ENCODE results near the gene ABAT.
"Not testable (repeated sequence)": the region's sequence is repeated elsewhere in the genome, so short reads cannot be mapped to it uniquely, and the experiment has no call there.

Gene ABAT

GRCh38 chr16:8718851-8719680 is 44.6 kb downstream of the ABAT start:
- DNase-seq: no peak

DNA sequence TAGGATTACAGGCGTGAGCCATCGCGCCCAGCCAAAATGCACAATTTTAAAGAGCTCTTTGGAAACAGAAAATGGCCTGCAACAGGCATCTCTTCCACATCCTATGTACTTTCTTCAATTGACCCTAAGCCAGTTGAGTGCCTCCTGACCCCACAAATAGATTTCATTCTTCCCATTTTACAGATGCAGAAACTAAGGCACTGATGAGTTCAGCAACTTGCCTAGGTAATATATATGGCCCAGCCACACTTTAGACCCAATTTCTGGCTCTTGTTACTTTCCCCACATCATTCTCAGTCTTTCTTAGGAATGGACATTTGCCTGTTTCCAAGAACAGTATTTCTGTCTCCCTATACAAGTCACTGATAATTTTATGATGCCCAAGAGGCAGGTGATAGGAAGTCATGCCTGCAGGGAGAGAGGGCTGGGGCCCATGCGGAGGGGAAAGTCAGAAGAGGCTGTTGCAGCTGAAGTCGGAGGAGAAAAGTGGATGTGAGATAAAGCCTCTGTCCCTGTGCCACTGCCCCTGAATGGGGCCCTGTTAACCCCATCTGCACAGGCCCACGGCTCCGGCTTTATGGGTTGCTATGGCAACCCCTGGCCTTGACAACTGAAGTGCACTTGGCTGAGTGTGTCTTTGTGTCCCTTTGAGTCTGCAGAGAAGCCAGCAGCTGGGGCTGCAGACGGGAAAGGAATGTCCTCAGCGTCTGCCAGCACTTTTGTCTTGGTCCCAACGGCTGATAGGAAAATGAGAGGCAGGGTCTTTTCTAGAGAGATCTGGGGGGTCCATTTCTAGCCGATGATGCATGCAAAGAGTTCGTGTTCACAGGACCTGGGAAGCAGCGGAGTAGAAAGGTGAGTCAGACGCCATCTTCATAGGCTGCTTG is 45.9 kb downstream of the ABAT start:
- peak in 1 of 2 experiments; percentile 0 for DNase-seq

DNA sequence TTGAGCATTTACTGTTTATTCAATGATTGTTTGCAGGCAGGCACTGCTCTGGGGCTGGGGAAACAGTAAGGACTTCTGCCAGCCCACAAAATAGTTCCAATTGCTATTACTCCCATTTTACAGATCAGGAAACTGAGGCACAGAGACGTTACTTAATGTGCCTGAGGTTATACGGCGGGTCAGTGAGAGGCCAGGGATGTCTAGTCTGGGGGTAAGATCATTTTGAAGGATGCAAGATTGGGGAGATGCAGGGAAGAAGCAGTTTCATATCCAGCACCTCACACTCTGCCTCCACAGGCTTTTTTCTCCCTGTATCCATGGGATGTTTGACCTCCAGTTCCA is 46.5 kb downstream of the ABAT start:
- no peak for DNase-seq

DNA sequence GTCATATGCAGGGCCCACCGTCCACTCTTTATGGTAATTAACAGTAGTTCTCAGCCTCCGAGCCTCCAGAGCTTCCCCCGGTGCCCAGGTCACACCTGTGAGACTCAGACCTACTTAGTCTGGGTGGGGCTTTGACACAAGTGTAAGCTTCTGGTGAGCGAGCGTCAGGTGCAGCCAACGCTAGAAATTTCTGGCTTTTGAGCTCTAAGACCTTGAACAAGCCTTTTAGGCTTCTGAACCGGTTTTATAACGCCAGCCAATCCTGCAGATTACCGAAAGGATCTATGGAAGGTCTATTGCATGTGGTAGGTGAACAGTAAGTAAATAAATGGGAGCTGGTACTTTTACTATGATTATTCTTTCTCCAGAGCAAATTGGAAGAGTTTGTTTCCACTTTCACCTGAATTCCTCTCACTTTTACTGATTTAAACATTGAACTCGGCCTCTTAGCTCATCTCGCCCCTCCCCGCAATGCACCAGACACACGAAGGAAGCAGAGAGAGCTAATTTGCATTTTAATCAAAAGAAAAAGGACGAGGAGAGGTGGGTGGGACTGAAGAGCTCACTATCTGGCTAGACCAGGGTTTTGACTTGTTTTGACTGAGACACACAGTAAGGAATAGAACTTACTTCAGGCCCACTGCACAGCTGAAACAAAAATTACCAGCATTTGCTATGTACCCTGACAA is 47.1 kb downstream of the ABAT start:
- no peak for DNase-seq

DNA sequence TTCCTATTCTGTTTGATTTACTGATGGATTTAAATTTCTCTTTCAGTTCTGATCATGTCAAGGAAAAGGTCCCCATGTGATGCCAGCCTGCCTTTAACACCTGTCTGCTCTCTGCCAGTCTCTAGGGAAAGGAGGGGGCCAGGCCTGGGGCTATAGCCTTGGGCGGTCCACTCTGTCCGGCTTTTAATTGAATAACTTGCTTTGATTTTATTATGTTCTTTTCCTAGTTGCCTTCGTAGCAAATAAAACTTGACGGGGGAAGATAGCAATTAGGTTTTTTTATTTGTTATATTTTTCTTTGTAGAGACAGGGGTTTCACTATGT is 47.6 kb downstream of the ABAT start:
- DNase-seq: no peak

DNA sequence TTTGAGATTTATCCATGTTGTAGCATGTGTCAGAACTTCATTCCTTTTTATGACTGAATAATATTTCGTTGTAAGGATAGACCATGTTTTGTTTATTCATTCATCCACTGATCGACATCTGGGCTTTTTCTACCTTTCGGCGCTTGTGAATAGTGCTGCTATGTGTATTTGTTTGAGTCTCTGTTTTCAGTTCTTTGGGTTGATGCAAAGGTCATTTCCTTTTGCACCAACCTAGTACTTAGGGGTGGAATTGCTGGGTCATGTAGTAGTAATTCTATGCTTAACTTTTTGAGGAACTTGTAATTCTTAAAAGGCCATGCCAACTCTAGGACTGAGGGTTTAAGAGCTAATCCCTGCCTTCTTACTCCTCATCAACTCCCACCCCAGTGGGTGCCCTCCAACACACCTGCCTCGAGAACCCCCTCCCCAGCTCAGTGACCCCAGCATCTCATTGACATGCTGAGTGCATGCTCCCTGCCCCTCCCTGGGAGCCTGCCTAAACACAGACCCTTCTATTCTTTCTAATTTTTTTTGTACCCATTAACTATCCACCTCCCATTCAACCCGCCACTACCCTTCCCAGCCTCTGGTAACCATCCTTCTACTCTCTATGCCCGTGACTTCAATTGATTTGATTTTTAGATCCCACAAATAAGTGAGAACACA is 51.2 kb downstream of the ABAT start:
- DNase-seq: no peak

GRCh38 chr16:8727131-8727806 is 52.9 kb downstream of the ABAT start:
- no peak for DNase-seq

GRCh38 chr16:8727857-8728618 is 53.6 kb downstream of the ABAT start:
- no peak for DNase-seq

- no peak for DNase-seq
Observed at GRCh38 chr16:8729779-8730334, 55.4 kb downstream of the ABAT start.

GRCh38 chr16:8730335-8730915 is 56.0 kb downstream of the ABAT start:
- DNase-seq: no peak

GRCh38 chr16:8733849-8734540 is 59.6 kb downstream of the ABAT start:
- no peak for DNase-seq

DNA sequence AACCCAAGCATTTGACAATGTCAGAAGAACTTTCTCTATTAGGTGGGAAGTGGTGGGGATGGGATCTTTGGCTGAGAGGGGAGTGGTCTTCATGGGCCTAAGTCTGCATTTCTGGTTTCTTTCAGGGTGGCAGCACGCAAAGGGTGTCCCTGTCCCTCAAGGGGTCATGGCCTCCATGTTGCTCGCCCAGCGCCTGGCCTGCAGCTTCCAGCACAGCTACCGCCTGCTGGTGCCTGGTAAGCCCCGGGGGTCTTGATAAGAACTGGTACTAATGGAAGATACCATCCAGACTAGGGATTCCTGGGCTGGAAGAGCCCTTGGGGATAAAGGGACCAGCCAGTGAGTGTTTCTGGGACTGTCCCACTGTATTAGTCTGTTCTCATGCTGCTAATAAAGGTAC is 61.2 kb downstream of the ABAT start:
- no peak for DNase-seq

- no peak for DNase-seq
Observed at GRCh38 chr16:8736123-8736668, 61.8 kb downstream of the ABAT start.

- no peak for DNase-seq
Observed at GRCh38 chr16:8739151-8739550, 64.7 kb downstream of the ABAT start.

DNA sequence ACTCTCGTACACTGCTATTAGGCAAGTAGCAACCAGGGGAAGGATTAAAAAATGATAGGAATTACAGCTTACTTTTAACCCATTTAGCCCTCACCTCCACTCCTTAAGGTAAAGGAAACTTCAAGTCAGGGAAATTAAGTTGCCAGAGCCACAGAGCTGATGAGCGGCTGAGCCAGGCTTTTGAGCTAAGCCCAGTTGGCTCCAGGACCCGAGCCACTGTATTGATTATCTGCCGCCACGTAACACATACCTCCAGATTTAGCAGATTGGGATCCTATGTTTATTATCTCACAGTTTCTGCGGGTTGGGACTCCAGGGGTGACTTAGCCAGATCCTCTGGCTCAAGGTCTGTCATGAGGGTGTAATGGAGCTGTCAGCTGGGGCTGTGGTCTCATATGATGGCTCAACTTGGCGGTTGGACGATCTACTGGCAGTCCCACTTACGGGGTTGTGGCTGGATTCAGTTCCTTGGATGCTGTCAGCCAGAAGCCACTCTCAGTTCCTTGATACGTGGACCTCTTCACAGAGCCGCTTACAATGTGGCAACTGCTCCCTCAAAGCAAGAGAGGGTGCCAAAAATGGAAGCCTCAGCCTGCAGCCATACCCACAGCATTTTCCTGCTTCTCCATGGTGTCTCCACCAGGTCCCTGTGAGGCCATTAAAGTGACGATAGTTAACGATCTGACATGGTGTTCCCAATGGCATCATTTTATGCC is 65.7 kb downstream of the ABAT start:
- no peak for DNase-seq

DNA sequence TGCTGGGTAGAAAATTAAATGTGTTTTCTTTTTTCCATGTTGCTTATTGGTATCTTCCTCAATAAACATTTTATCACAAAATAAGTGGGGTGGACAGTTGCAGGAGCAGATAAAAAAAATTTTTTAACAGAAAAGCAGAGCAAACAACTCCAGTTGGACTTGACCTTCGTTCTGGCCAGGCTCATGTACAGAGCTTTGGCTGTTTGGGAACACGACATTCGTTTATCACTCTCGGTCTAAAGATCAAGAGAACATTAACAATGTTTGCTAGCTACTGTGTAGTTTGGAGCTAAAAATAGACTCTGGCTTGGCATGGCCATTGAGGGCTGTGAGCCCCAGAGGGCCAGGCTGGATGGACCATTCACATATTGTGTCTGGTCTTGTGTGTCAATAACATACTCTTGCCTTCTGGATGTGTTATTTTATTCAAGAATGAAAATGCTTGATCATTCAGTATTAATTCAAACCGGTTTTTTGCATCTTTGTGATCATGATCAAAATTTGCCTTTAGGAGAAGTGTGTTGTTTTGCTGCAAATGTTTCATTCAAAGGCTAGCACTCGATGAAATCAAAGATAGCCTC is 66.4 kb downstream of the ABAT start:
- no peak for DNase-seq

DNA sequence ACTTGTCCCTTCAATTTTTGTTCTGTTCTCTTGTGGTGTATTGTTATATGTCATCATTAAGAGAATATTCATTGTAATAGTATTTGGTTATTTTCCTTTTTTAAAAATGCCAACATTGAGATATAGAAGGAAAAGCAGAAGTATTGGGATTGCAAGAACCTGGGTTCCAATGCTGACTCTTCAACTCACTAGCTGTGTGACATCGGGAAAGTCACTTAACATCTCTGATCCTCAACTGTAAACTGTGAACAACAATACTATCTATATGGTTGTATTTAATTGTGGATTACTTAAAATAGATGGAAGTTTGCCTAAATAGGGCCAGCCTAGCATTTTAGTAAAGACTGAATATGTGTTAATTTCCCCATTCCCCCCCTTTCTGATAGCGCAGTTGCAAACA is 67.2 kb downstream of the ABAT start:
- DNase-seq: no peak

DNA sequence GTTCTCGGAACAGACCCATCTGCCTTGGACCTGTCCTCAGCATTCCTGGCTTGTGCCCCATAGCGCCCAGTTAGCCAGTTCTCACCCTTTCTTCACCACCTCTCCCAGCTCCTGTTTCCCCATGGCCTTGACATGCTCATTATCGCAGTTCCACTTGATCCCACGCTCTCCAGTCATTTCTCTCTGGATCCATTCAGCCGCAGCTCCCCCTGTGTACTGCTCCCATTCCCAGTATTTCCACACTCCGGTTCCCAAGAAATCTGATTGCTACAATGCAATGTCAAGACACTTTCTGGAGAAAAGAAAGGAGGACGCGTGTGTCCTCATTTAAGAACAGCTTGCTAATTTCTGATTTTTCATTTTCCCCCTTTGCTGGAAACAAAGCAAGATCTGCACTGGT is 67.7 kb downstream of the ABAT start:
- DNase-seq: no peak

GRCh38 chr16:8748944-8749343 is 74.5 kb downstream of the ABAT start:
- not testable (repeated sequence) for DNase-seq
